Nephron (organoid): ENCODE results near the gene ZNF275.
"Not testable (repeated sequence)": the region's sequence is repeated elsewhere in the genome, so short reads cannot be mapped to it uniquely, and the experiment has no call there.

Experiments
- H3K27ac Mint-ChIP-seq, 3 experiments: 2 replicates each; pipeline ENCODE4 v1.8.0; 2020; ENCODE audit warnings: mixed read lengths in 3 of 3, mild to moderate bottlenecking in 2 of 3, moderate library complexity in 1 of 3
- H3K27me3 Mint-ChIP-seq: 2 replicates; pipeline ENCODE4 v1.8.0; 2021; ENCODE audit warnings: low read depth, mild to moderate bottlenecking, moderate library complexity, mixed read lengths
- H3K36me3 Mint-ChIP-seq: 2 replicates; pipeline ENCODE4 v1.8.0; 2020; ENCODE audit warnings: low read depth, mixed read lengths
- H3K4me1 Mint-ChIP-seq: 2 replicates; pipeline ENCODE4 v1.8.0; 2020; ENCODE audit warnings: mixed read lengths
- H3K4me3 Mint-ChIP-seq, 3 experiments: 2 replicates each; pipeline ENCODE4 v1.8.0; 2020; ENCODE audit warnings: mild to moderate bottlenecking in 3 of 3, mixed read lengths in 3 of 3, moderate library complexity in 2 of 3
- H3K9me3 Mint-ChIP-seq: 2 replicates; pipeline ENCODE4 v1.8.0; 2020; ENCODE audit warnings: mixed read lengths
- CTCF ChIP-seq, 3 experiments: fragments of 200-600 bp; sonication (generic); IDR thresholded peaks; one replicate each; pipeline ENCODE4 v1.5.0; 2021; ENCODE audit warnings: antibody characterized with exemption in 3 of 3; ENCODE audit not compliant: unreplicated experiment in 3 of 3

ZNF275 gene

GRCh38 chrX:153382563-153383482 lies 48.9 kb downstream of the ZNF275 start:
- Mint-ChIP-seq H3K4me1 (no peaks in the 10 kb centered on the region), H3K27me3 (no peaks in the 10 kb centered on the region), H3K36me3 (no peaks in the 10 kb centered on the region), H3K9me3 (peaks cover 4% of the 10 kb centered on the region), H3K4me3 (no peak overlapping the region), H3K27ac (no peak overlapping the region)
- no peak for TF ChIP-seq CTCF (IDR thresholded peaks at IDR 0.05; ENCODE audit: unreplicated experiment in 3 of 3)

GRCh38 chrX:153384390-153384789 lies 50.4 kb downstream of the ZNF275 start:
- Mint-ChIP-seq H3K4me3 (no peak overlapping the region), H3K4me1 (no peaks in the 10 kb centered on the region)

GRCh38 chrX:153384973-153385372 lies 51.0 kb downstream of the ZNF275 start:
- not testable (repeated sequence) for H3K36me3 Mint-ChIP-seq, H3K4me1 Mint-ChIP-seq

More at GRCh38 chrX:153384390-153384789, 50.4 kb downstream of the ZNF275 start:
- Mint-ChIP-seq H3K27me3 (no peaks in the 10 kb centered on the region), H3K36me3 (no peaks in the 10 kb centered on the region), H3K9me3 (peaks cover 4% of the 10 kb centered on the region), H3K27ac (no peak overlapping the region)
- no peak for TF ChIP-seq CTCF (IDR thresholded peaks at IDR 0.05; ENCODE audit: unreplicated experiment in 3 of 3)

DNA sequence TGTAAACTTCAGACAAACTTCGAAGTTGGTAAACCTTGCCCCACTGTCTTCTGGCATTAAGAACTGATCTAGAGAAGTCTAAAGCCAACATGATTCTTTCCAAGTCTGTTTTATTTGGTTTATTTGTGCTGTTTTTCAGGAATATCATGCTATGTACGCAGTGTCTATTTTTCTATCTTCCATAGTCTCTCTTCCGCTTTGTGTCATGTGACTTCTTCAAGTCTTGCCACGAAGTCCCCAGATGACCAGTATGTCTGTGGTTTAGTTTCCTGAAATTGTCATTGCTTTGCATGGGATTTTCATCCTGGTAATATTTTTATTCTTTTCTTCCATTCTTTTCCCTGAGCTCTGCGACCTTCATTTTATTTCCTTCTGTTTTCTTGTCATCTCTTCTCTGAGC lies 52.1 kb downstream of the ZNF275 start:
- Mint-ChIP-seq H3K4me3 (no peak overlapping the region), H3K4me1 (no peaks in the 10 kb centered on the region), H3K9me3 (peaks cover 4% of the 10 kb centered on the region), H3K36me3 (no peaks in the 10 kb centered on the region), H3K27ac (peak overlapping the region in 1 of 3 experiments; percentile 21), H3K27me3 (no peaks in the 10 kb centered on the region)
- TF ChIP-seq CTCF (IDR thresholded peaks at IDR 0.05; ENCODE audit: unreplicated experiment in 3 of 3): no peak

More at GRCh38 chrX:153384973-153385372, 51.0 kb downstream of the ZNF275 start:
- H3K9me3 Mint-ChIP-seq, H3K27ac Mint-ChIP-seq, H3K27me3 Mint-ChIP-seq, H3K4me3 Mint-ChIP-seq: not testable (repeated sequence)

GRCh38 chrX:153387345-153387744 lies 53.4 kb downstream of the ZNF275 start:
- no peak for TF ChIP-seq CTCF (IDR thresholded peaks at IDR 0.05; ENCODE audit: unreplicated experiment in 3 of 3)
- Mint-ChIP-seq H3K27me3 (no peaks in the 10 kb centered on the region), H3K36me3 (no peaks in the 10 kb centered on the region), H3K4me1 (no peaks in the 10 kb centered on the region), H3K27ac (peak overlapping the region in 1 of 3 experiments; percentile 47), H3K9me3 (no peaks in the 10 kb centered on the region), H3K4me3 (no peak overlapping the region)

DNA sequence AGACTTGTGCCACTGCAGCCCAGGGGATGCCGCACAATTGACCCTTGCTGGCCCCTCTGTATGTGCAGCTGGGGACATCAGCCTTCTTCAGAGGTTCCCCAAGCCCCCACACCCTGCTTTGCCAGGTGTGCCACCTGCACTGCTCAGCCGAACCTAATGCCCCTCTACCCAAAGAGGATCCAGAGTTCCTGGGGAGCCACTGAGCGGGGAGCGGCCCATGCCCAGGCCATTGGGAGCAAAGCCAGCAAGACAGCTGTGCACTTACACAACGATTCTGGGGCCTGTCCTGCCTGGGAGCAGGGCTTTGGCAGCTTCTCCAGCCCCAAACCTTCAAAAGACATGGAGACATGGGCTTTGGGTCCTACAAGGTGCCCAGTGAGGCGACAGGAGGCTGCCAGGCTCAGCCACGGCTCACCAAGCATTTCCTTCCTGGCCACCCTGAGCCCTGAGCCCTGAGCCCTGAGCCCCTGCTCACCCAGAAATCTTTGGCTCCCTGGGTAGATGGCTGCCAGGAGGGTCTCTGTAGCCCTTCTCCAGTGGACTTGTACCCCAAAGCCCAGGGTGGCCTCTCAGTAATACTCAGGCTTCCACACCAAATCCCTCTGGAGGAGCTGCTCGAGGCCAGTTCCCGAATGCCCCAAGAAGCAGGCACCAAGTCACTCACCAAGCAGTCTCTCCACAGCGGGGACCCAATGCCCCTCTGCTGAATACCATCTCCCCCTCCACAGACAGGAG lies 54.2 kb downstream of the ZNF275 start:
- Mint-ChIP-seq H3K4me3 (no peak overlapping the region), H3K36me3 (no peaks in the 10 kb centered on the region), H3K27me3 (no peaks in the 10 kb centered on the region), H3K9me3 (no peaks in the 10 kb centered on the region), H3K4me1 (no peaks in the 10 kb centered on the region), H3K27ac (no peak overlapping the region)
- no peak for TF ChIP-seq CTCF (IDR thresholded peaks at IDR 0.05; ENCODE audit: unreplicated experiment in 3 of 3)
